H1 (cell line): Measurements from ENCODE around the gene THOC6. TPM values are rescaled to one million over a fixed set of nuclear protein-coding genes. Genes with fewer than 3 reads are reported as not detected.

Source experiments
- ATF2 ChIP-seq: IDR thresholded peaks from 2 replicates; pipeline ENCODE4 v1.6.1; 2012; ENCODE audit warnings: low read length, inconsistent platforms
- BRCA1 ChIP-seq: IDR thresholded peaks from 2 replicates; pipeline ENCODE4 v1.6.1; 2012; ENCODE audit warnings: low read depth, low read length, improper control_type of control experiment
- GABPA ChIP-seq: IDR thresholded peaks from 2 replicates; pipeline ENCODE4 v1.6.1; 2011; ENCODE audit warnings: mild to moderate bottlenecking, low read length, moderate library complexity, borderline replicate concordance; ENCODE audit not compliant: insufficient read depth
- GTF2F1 ChIP-seq: IDR thresholded peaks from 2 replicates; pipeline ENCODE4 v1.6.1; 2012; ENCODE audit warnings: low read depth, low read length, improper control_type of control experiment, borderline replicate concordance
- RNF2 ChIP-seq: fragments of 200-900, 300-1000 bp; sonication (generic); IDR thresholded peaks from 2 replicates; pipeline ENCODE4 v1.7.1; 2016; ENCODE audit warnings: borderline replicate concordance, low read depth, mild to moderate bottlenecking, antibody characterized with exemption, low read length; ENCODE audit not compliant: poor library complexity, severe bottlenecking; ENCODE audit errors: missing control alignments
- SIN3A ChIP-seq, 2 experiments: IDR thresholded peaks in 1 of 2; conservative IDR thresholded peaks in 1 of 2; 2 replicates each; pipeline ENCODE4 v1.6.1; 2011 to 2012; ENCODE audit warnings: low read length in 2 of 2, improper control_type of control experiment in 1 of 2, low read depth in 1 of 2, mild to moderate bottlenecking in 1 of 2
- TEAD4 ChIP-seq: IDR thresholded peaks from 2 replicates; pipeline ENCODE4 v1.6.1; 2012; ENCODE audit warnings: low read depth, low read length, inconsistent platforms, mixed read lengths
- polyA plus RNA-seq, 7 experiments: library from polyadenylated mRNA; depleted of rRNA in 3 of 7; stranded (reverse) in 5 of 7; unstranded in 2 of 7; fragments of >200 nt in 5 of 7; fragments of 200-250 nt in 2 of 7; gene quantifications; 1 replicate in 5 of 7; 2 replicates in 1 of 7; 4 replicates in 1 of 7; pipeline versions ENCODE4 v1.2.1 to v1.2.3, GENCODE V29; 2011 to 2013; ENCODE audit warnings: missing spikeins in 2 of 7, mixed read lengths in 2 of 7
- total RNA-seq: library from RNA; stranded (reverse); fragmentation: NEBNext Ultra II Directional; extraction: Animal tissue kit (Norgen Biotek cat#: 25700); gene quantifications from 2 replicates; pipeline ENCODE4 v1.2.1, GENCODE V29; 2021

Gene THOC6
- total and polyA plus RNA-seq, 2 of the 8 experiments (the other 6 are each of a cell fraction or from before 2014, with no cell fraction given) = 78.5 to 111 TPM

- TF ChIP-seq GABPA (peak; percentile 60; the same call in 1 of the 2 replicates), SIN3A (conservative IDR thresholded peaks at IDR 0.05 in 1 of 2, IDR thresholded peaks at IDR 0.05 in 1 of 2; ENCODE audit: low read depth in 1 of 2, low read length in 2 of 2) (peak in 1 of 2 experiments; percentile 51; a peak in 1 of 4 replicates), RNF2 (no peak), BRCA1 (peak; percentile 65; the same call in 1 of the 2 replicates), ATF2 (no peak), TEAD4 (no peak), GTF2F1 (no peak)
Observed at GRCh38 chr16:2983706-2984136, 40.1 kb upstream of the THOC6 start (continued).
